SKM-1 (cell line): ENCODE results near the gene FAM229B.
"Not testable (repeated sequence)": the region's sequence is repeated elsewhere in the genome, so short reads cannot be mapped to it uniquely, and the experiment has no call there.

Experiments used
- DNase-seq: peaks from one replicate; lab custom pipeline; 2025; ENCODE audit not compliant: unreplicated experiment; lab: John Stamatoyannopoulos, UW

Gene FAM229B

GRCh38 chr6:112087136-112087911 is at the start of gene FAM229B, which contains the start of gene TUBE1:
TSS of gene FAM229B (plus strand) at chr6:112087591. CDS start at chr6:112099284, 11,693 bp downstream.
TSS of gene TUBE1 (minus strand) at chr6:112087482. CDS start at chr6:112087434, 48 bp downstream.
- peak; percentile 95 for DNase-seq

- no peak for DNase-seq
Measured at GRCh38 chr6:112037783-112038216, 49.6 kb upstream of the FAM229B start.

GRCh38 chr6:112038268-112038667 is 49.1 kb upstream of the FAM229B start:
- DNase-seq, result no peak

- DNase-seq, result no peak
Measured at GRCh38 chr6:112038756-112039430, 48.5 kb upstream of the FAM229B start.

- DNase-seq, result no peak
Measured at GRCh38 chr6:112039431-112039770, 48.0 kb upstream of the FAM229B start.

GRCh38 chr6:112040956-112041355 is 46.4 kb upstream of the FAM229B start:
- DNase-seq, result no peak

GRCh38 chr6:112041535-112041934 is 45.9 kb upstream of the FAM229B start:
- DNase-seq, result no peak

- peak; percentile 63 for DNase-seq
Measured at GRCh38 chr6:112043032-112044007, 44.1 kb upstream of the FAM229B start.

GRCh38 chr6:112044196-112044595 is 43.2 kb upstream of the FAM229B start:
- DNase-seq, result no peak

GRCh38 chr6:112044856-112045255 is 42.5 kb upstream of the FAM229B start:
- no peak for DNase-seq

GRCh38 chr6:112047523-112047922 is 39.9 kb upstream of the FAM229B start:
- DNase-seq, result not testable (repeated sequence)

GRCh38 chr6:112049026-112049799 is 38.2 kb upstream of the FAM229B start:
- DNase-seq, result no peak

- DNase-seq, result no peak
Measured at GRCh38 chr6:112049996-112050395, 37.4 kb upstream of the FAM229B start.

GRCh38 chr6:112050429-112050828 is 37.0 kb upstream of the FAM229B start:
- no peak for DNase-seq

GRCh38 chr6:112051251-112051740 is 36.1 kb upstream of the FAM229B start:
- DNase-seq, result not testable (repeated sequence)

- no peak for DNase-seq
Measured at GRCh38 chr6:112054001-112054400, 33.4 kb upstream of the FAM229B start, which contains the start of gene CCN6. TSS of gene CCN6 (plus strand) at chr6:112054104. CDS start at chr6:112054358, 254 bp downstream.

- DNase-seq, result no peak
Measured at GRCh38 chr6:112054555-112055190, 32.7 kb upstream of the FAM229B start.

GRCh38 chr6:112058243-112059032 is 29.0 kb upstream of the FAM229B start:
- no peak for DNase-seq

GRCh38 chr6:112061605-112062004 is 25.8 kb upstream of the FAM229B start:
- DNase-seq, result no peak
